Neural progenitor cell (in vitro differentiated cells): Measurements from ENCODE around the gene C3orf22. TPM values are rescaled to one million over a fixed set of nuclear protein-coding genes. Genes with fewer than 3 reads are reported as not detected.

Source experiments
- DNase-seq: peaks from one replicate; pipeline ENCODE4 v3.0.0-alpha.2; 2016; ENCODE audit warnings: low spot score
- H2AFZ ChIP-seq: fragments of 200-600 bp; sonication (generic); replicated peaks from 2 replicates; pipeline ENCODE4 v1.6.1; 2016; ENCODE audit warnings: antibody characterized with exemption
- H3F3A ChIP-seq: fragments of 200-600 bp; sonication (generic); 2 replicates; pipeline ENCODE4 v1.6.1; 2016; ENCODE audit warnings: antibody characterized with exemption, low read depth
- H3K27ac ChIP-seq: fragments of 200-600 bp; sonication (generic); 2 replicates; pipeline ENCODE4 v1.5.1; 2016; ENCODE audit warnings: mild to moderate bottlenecking
- H3K27me3 ChIP-seq: fragments of 200-600 bp; sonication (generic); 2 replicates; pipeline ENCODE4 v1.6.1; 2016; ENCODE audit warnings: mild to moderate bottlenecking, moderate library complexity
- H3K36me3 ChIP-seq: fragments of 200-600 bp; sonication (generic); 2 replicates; pipeline ENCODE4 v1.5.1; 2016
- H3K4me1 ChIP-seq: fragments of 200-600 bp; sonication (generic); 2 replicates; pipeline ENCODE4 v1.6.1; 2016; ENCODE audit warnings: mixed run types
- H3K4me2 ChIP-seq: fragments of 200-600 bp; sonication (generic); 2 replicates; pipeline ENCODE4 v1.6.1; 2016
- H3K4me3 ChIP-seq: fragments of 200-600 bp; sonication (generic); 2 replicates; pipeline ENCODE4 v1.5.1; 2016
- H3K79me2 ChIP-seq: fragments of 200-600 bp; sonication (generic); 2 replicates; pipeline ENCODE4 v1.6.1; 2016; ENCODE audit warnings: low read depth
- H3K9ac ChIP-seq: fragments of 200-600 bp; sonication (generic); 2 replicates; pipeline ENCODE4 v1.6.1; 2016
- H3K9me3 ChIP-seq: fragments of 200-600 bp; sonication (generic); 2 replicates; pipeline ENCODE4 v1.5.1; 2016; ENCODE audit warnings: low read depth
- H4K20me1 ChIP-seq: fragments of 200-600 bp; sonication (generic); 2 replicates; pipeline ENCODE4 v1.6.1; 2016; ENCODE audit warnings: low read depth
- H3K27ac Mint-ChIP-seq: 3 replicates; pipeline ENCODE4 v1.8.0; 2021; ENCODE audit warnings: mixed read lengths
- H3K27me3 Mint-ChIP-seq: 2 replicates; pipeline ENCODE4 v1.8.0; 2022; ENCODE audit warnings: low read depth, mild to moderate bottlenecking, inconsistent platforms, moderate library complexity, mixed read lengths; ENCODE audit not compliant: insufficient read depth
- H3K36me3 Mint-ChIP-seq: 3 replicates; pipeline ENCODE4 v1.8.0; 2021; ENCODE audit warnings: mixed read lengths
- H3K4me1 Mint-ChIP-seq: 3 replicates; pipeline ENCODE4 v1.8.0; 2021; ENCODE audit warnings: mixed read lengths
- H3K4me3 Mint-ChIP-seq: 3 replicates; pipeline ENCODE4 v1.8.0; 2021; ENCODE audit warnings: mild to moderate bottlenecking, moderate library complexity, mixed read lengths
- H3K9me3 Mint-ChIP-seq: 3 replicates; pipeline ENCODE4 v1.8.0; 2020; ENCODE audit warnings: mixed read lengths
- CTCF ChIP-seq: fragments of 200-600 bp; sonication (generic); IDR thresholded peaks from 2 replicates; pipeline ENCODE4 v1.5.1; 2017; ENCODE audit warnings: antibody characterized with exemption, mild to moderate bottlenecking
- EZH2 ChIP-seq: fragments of 200-600 bp; sonication (generic); IDR thresholded peaks from 2 replicates; pipeline ENCODE4 v1.6.1; 2017; ENCODE audit warnings: antibody characterized with exemption, mild to moderate bottlenecking, moderate library complexity
- EZH2phosphoT487 ChIP-seq: fragments of 200-600 bp; sonication (generic); IDR thresholded peaks from 2 replicates; pipeline ENCODE4 v1.6.1; 2017; ENCODE audit warnings: antibody characterized with exemption
- total RNA-seq: library from RNA; depleted of rRNA; stranded (reverse); fragments of >200 nt; gene quantifications from 2 replicates; pipeline ENCODE4 v1.2.3, GENCODE V29; 2015; ENCODE audit warnings: low replicate concordance

The C3orf22 gene
- total RNA-seq, 1 donor from 2014 or later: not detected

DNA sequence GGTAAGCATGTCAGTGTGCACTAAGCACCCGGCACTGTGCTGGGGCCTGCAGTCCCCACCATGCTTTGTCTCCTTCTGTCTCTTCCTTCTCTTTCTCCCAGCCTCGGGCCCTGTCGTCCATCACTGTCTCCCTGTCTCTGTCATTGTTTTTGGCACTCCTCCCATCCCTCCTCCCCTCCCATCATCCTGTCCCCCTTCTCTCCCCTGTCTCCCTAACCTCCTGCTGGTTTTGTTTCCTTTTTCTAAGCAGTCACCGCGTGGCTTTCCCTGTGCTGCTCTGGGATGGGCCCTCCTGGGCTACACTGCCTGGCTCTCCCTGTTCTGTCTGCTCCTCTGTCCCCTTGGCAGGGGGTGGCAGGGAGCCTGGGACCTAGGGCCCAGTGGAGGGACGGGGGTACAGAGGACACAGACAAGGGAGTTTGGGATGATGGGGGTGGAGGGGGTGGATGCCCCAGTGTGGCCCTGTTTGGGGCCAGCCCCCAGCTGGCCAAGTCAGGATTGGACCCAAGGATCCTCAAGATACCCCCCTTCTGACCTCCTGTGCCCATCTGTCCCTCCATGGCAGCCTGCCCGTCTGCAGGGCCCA is 29.1 kb downstream of the C3orf22 start:
- H3K4me2 ChIP-seq: no peak overlapping the region
- TF ChIP-seq EZH2 (no peak), CTCF (no peak), EZH2phosphoT487 (no peak)
- H3K4me3 ChIP-seq: no peak overlapping the region
- Mint-ChIP-seq H3K9me3 (no peaks in the 10 kb centered on the region), H3K27me3 (peaks cover 21% of the 10 kb centered on the region), H3K36me3 (no peaks in the 10 kb centered on the region), H3K27ac (no peak overlapping the region), H3K4me1 (no peaks in the 10 kb centered on the region), H3K4me3 (no peak overlapping the region)
- H3F3A ChIP-seq: no peaks in the 10 kb centered on the region
- DNase-seq: no peak
- no peaks in the 10 kb centered on the region for H4K20me1 ChIP-seq
- no peaks in the 10 kb centered on the region for H3K4me1 ChIP-seq
- H3K36me3 ChIP-seq: no peaks in the 10 kb centered on the region
- H3K27me3 ChIP-seq: peaks cover 35% of the 10 kb centered on the region
- H3K27ac ChIP-seq: no peak overlapping the region
- no peaks in the 10 kb centered on the region for H3K9me3 ChIP-seq
- no peaks in the 10 kb centered on the region for H3K79me2 ChIP-seq
- H2AFZ ChIP-seq: no peak overlapping the region
- no peak overlapping the region for H3K9ac ChIP-seq

DNA sequence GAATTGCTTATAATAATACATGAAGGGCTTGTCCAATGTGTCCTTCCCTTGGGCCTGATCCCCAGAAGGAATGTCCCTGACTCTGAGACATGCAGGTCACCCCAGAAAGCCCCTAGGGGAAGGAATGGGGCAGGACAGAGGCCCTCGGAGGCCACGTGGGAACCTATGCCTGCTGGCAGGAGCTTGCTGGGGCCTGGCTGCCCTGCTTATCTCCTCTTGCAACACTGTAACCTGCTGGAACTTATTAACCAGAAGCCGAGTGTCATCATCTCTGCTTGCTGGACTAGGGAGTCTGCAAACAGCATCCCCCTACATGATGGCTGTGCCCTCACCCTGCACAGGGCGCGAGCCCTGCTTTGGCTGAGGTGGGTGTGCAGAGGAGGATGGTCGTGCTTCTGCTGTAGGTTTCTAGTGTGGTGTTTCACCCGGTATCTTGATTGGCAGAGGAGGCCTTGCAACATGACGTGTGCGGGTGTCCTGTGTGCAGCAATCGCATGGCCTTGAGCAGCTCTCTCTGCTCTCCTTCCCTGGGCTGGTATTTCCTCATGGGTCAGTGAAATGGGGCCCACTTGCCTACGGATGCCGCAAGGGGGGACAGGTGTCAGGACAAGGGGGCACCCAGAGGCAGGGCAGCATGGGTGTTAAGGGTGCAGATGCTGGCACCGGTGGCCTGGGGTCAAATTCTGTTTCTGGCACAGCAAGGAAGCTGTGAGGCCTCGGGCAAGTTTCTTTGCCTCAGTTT is 29.8 kb downstream of the C3orf22 start:
- Mint-ChIP-seq H3K4me3 (no peak overlapping the region), H3K36me3 (no peaks in the 10 kb centered on the region), H3K27ac (no peak overlapping the region), H3K4me1 (no peaks in the 10 kb centered on the region), H3K9me3 (no peaks in the 10 kb centered on the region), H3K27me3 (peaks cover 23% of the 10 kb centered on the region)
- no peak overlapping the region for H3K4me2 ChIP-seq
- no peak overlapping the region for H3K9ac ChIP-seq
- H3K4me3 ChIP-seq: no peak overlapping the region
- DNase-seq: no peak
- H3K27ac ChIP-seq: no peak overlapping the region
- H3K79me2 ChIP-seq: no peaks in the 10 kb centered on the region
- no peaks in the 10 kb centered on the region for H3F3A ChIP-seq
- H3K27me3 ChIP-seq: peaks cover 37% of the 10 kb centered on the region
- H3K4me1 ChIP-seq: no peaks in the 10 kb centered on the region
- H2AFZ ChIP-seq: no peak overlapping the region
- no peaks in the 10 kb centered on the region for H3K9me3 ChIP-seq
- H4K20me1 ChIP-seq: no peaks in the 10 kb centered on the region
- TF ChIP-seq CTCF (no peak), EZH2phosphoT487 (no peak), EZH2 (no peak)
- H3K36me3 ChIP-seq: no peaks in the 10 kb centered on the region

DNA sequence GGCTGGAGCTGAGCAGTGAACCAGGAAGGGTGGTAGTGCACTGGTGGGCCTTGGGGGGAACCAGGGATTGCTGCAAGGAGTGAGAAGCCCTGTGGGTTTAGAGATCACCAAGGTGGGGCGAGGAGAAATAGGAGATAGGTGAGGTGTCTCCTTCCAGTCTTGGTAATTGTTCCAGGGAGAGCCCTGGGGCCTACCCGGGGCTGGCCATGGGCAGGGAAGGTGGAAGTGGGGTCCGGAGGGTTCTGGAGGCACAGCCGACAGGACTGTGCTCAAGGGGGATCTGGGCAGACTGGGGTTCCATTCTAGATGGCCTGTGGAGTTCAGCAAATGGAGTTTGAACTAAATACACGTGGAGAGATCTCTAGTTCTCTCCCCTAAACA is 30.3 kb downstream of the C3orf22 start:
- H3F3A ChIP-seq: no peaks in the 10 kb centered on the region
- Mint-ChIP-seq H3K9me3 (no peaks in the 10 kb centered on the region), H3K36me3 (no peaks in the 10 kb centered on the region), H3K27ac (no peak overlapping the region), H3K4me3 (no peak overlapping the region), H3K27me3 (peaks cover 27% of the 10 kb centered on the region), H3K4me1 (no peaks in the 10 kb centered on the region)
- no peak for TF ChIP-seq EZH2phosphoT487
- peaks cover 4% of the 10 kb centered on the region for H3K4me1 ChIP-seq
- no peak overlapping the region for H3K4me3 ChIP-seq
- H3K9me3 ChIP-seq: no peaks in the 10 kb centered on the region
- no peaks in the 10 kb centered on the region for H3K36me3 ChIP-seq
- H4K20me1 ChIP-seq: no peaks in the 10 kb centered on the region
- H3K79me2 ChIP-seq: no peaks in the 10 kb centered on the region
- H3K4me2 ChIP-seq: no peak overlapping the region
- H3K27me3 ChIP-seq: peaks cover 37% of the 10 kb centered on the region
- no peak overlapping the region for H3K9ac ChIP-seq
- H2AFZ ChIP-seq: no peak overlapping the region
- no peak overlapping the region for H3K27ac ChIP-seq
- no peak for DNase-seq
